Panc1 (cell line): ENCODE data around the gene TFEB. TPM values are rescaled to one million over a fixed set of nuclear protein-coding genes. Genes with fewer than 3 reads are reported as not detected.

ENCODE experiments used
- ATAC-seq: fragments of 200-7000 bp; cut with Tn5 transposase; 2 replicates; pipeline ENCODE4 v1.9.1; 2020; ENCODE audit warnings: mild to moderate bottlenecking, moderate library complexity
- BruUV-seq: library from RNA; stranded (reverse); fragments of 400-500 nt; replicated peaks from 2 replicates; lab custom pipeline; 2021; lab: Mats Ljungman, UMichigan
- CTCF ChIA-PET: fragments of 300-600 bp; sonication (Branson Sonifier 250); formaldehyde crosslinking; loops from one replicate; lab custom pipeline; 2022; ENCODE audit warnings: antibody characterized with exemption; lab: Charles Lee
- POLR2A ChIA-PET: fragments of 300-600 bp; sonication (Branson Sonifier 250); formaldehyde crosslinking; loops from one replicate; lab custom pipeline; 2022; ENCODE audit warnings: antibody characterized with exemption; lab: Charles Lee
- DNase-seq: peaks from one replicate; pipeline ENCODE4 v3.0.0-alpha.2; 2010; ENCODE audit warnings: low read depth, low spot score
- H3K27ac ChIP-seq: 2 replicates; pipeline ENCODE4 v1.5.1; 2011; ENCODE audit warnings: mild to moderate bottlenecking, low read length, inconsistent platforms
- H3K27me3 ChIP-seq: fragments of 200-500 bp; sonication (Bioruptor generic); 2 replicates; pipeline ENCODE4 v1.6.0; 2014; ENCODE audit warnings: low read length, inconsistent platforms; ENCODE audit not compliant: control insufficient read depth, insufficient read depth
- H3K36me3 ChIP-seq: fragments of 200-500 bp; sonication (Bioruptor generic); 2 replicates; pipeline ENCODE4 v1.5.1; 2014; ENCODE audit warnings: inconsistent platforms, mild to moderate bottlenecking, low read length, moderate library complexity; ENCODE audit not compliant: control insufficient read depth, insufficient read depth
- H3K4me1 ChIP-seq: 2 replicates; pipeline ENCODE4 v1.5.1; 2011; ENCODE audit warnings: inconsistent platforms, mild to moderate bottlenecking, low read length, moderate library complexity; ENCODE audit not compliant: control insufficient read depth, insufficient read depth
- H3K4me3 ChIP-seq, 2 experiments: 2 replicates each; pipeline ENCODE4 v1.5.1; 2011 to 2012; ENCODE audit warnings: low read depth in 2 of 2, low read length in 2 of 2, mild to moderate bottlenecking in 2 of 2, inconsistent platforms in 1 of 2, moderate library complexity in 1 of 2
- H3K9me3 ChIP-seq: fragments of 200-500 bp; sonication (Bioruptor generic); 2 replicates; pipeline ENCODE4 v1.5.1; 2014; ENCODE audit warnings: low read depth, mild to moderate bottlenecking, inconsistent platforms, low read length, moderate library complexity; ENCODE audit not compliant: control insufficient read depth, insufficient read depth
- CTCF ChIP-seq: fragments of 450-650 bp; IDR thresholded peaks from 2 replicates; pipeline ENCODE4 v1.5.1; 2017; ENCODE audit warnings: mild to moderate bottlenecking
- POLR2AphosphoS5 ChIP-seq: IDR thresholded peaks from 2 replicates; pipeline ENCODE4 v1.6.1; 2012; ENCODE audit warnings: mild to moderate bottlenecking, low read depth, low read length, moderate library complexity
- SIN3A ChIP-seq: IDR thresholded peaks from 2 replicates; pipeline ENCODE4 v1.6.1; 2012; ENCODE audit warnings: low read depth, mild to moderate bottlenecking, low read length, moderate library complexity, borderline replicate concordance; ENCODE audit not compliant: insufficient read depth
- TCF7L2 ChIP-seq: IDR thresholded peaks from 2 replicates; pipeline ENCODE4 v1.6.1; 2011; ENCODE audit warnings: mild to moderate bottlenecking, low read depth, low read length, inconsistent platforms
- in situ Hi-C: cut with HindIII; loops from 2 replicates; pipeline ENCODE4 v1.10.0; 2016; ENCODE audit warnings: low sequenced_read_pairs, low pct_unique_long_range_greater_than_20kb
- intact Hi-C: fragments of 100-400 bp; cut with micrococcal nuclease; formaldehyde crosslinking; loops from one replicate; pipeline ENCODE4 v1.10.0; 2022; ENCODE audit not compliant: unreplicated experiment
- total RNA-seq: library from RNA; stranded (reverse); gene quantifications from one replicate; pipeline ENCODE4 v1.2.1, GENCODE V29; 2021; ENCODE audit not compliant: unreplicated experiment
- TF ChIP-seq, protein P1 (sequence below), 2 experiments: IDR thresholded peaks; 2 replicates each; pipeline ENCODE4 v1.6.1; 2011 to 2012; ENCODE audit warnings: low read depth in 2 of 2, control low read depth in 1 of 2, low read length in 1 of 2, mild to moderate bottlenecking in 1 of 2, moderate library complexity in 1 of 2; ENCODE audit not compliant: insufficient read depth in 1 of 2

TFEB gene
- total RNA-seq, 1 experiment from 2014 or later: 13.3 TPM

- Histone ChIP-seq H3K36me3 (no peaks in the 10 kb centered on the region), H3K4me3 (no peak overlapping the region), H3K27ac (no peak overlapping the region), H3K4me1 (no peaks in the 10 kb centered on the region), H3K9me3 (no peaks in the 10 kb centered on the region), H3K27me3 (no peaks in the 10 kb centered on the region)
- BruUV-seq: no TSS peak
- ChIA-PET CTCF (interaction anchor here (0.5 kb wide), 1 partner anchor 58 kb away, joined by 3 read pairs; no protein-coding TSS in a partner anchor), POLR2A (no interaction called here)
- intact Hi-C loops: no loop called here
- no peak for TF ChIP-seq TCF7L2
- TF ChIP-seq, protein P1, sequence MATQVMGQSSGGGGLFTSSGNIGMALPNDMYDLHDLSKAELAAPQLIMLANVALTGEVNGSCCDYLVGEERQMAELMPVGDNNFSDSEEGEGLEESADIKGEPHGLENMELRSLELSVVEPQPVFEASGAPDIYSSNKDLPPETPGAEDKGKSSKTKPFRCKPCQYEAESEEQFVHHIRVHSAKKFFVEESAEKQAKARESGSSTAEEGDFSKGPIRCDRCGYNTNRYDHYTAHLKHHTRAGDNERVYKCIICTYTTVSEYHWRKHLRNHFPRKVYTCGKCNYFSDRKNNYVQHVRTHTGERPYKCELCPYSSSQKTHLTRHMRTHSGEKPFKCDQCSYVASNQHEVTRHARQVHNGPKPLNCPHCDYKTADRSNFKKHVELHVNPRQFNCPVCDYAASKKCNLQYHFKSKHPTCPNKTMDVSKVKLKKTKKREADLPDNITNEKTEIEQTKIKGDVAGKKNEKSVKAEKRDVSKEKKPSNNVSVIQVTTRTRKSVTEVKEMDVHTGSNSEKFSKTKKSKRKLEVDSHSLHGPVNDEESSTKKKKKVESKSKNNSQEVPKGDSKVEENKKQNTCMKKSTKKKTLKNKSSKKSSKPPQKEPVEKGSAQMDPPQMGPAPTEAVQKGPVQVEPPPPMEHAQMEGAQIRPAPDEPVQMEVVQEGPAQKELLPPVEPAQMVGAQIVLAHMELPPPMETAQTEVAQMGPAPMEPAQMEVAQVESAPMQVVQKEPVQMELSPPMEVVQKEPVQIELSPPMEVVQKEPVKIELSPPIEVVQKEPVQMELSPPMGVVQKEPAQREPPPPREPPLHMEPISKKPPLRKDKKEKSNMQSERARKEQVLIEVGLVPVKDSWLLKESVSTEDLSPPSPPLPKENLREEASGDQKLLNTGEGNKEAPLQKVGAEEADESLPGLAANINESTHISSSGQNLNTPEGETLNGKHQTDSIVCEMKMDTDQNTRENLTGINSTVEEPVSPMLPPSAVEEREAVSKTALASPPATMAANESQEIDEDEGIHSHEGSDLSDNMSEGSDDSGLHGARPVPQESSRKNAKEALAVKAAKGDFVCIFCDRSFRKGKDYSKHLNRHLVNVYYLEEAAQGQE (IDR thresholded peaks at IDR 0.05; ENCODE audit: insufficient read depth in 1 of 2, low read depth in 2 of 2, low read length in 1 of 2): no peak
- TF ChIP-seq POLR2AphosphoS5: no peak
- no peak for TF ChIP-seq SIN3A
- TF ChIP-seq CTCF: no peak
- in situ Hi-C loops: no loop called here
- DNase-seq (no peak), ATAC-seq (no peak)
Observed at GRCh38 chr6:41676431-41676830, 59.0 kb downstream of the TFEB start.

DNA sequence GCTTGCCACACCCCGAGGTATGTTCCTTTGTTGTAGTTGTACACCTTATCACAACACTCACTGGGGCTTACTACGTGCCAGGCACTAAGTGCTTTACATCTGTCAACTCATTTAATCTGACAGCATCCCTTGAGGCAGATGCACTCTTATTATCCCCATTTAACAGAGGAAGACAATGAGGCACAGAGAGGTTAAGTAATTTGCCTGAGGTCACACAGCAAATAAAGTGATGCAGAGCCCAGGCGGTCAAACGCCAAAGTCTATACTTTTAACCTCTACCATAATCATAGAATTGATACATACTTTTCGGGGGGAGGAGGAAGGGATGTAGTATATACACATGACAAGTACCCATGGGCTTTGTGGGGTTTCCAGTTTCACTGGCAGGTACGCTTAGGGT lies 59.4 kb downstream of the TFEB start:
- Histone ChIP-seq H3K4me1 (no peaks in the 10 kb centered on the region), H3K27me3 (no peaks in the 10 kb centered on the region), H3K9me3 (no peaks in the 10 kb centered on the region), H3K27ac (no peak overlapping the region), H3K36me3 (no peaks in the 10 kb centered on the region), H3K4me3 (no peak overlapping the region)
- CTCF ChIA-PET: interaction anchor here (0.5 kb wide), 1 partner anchor 58 kb away, joined by 3 read pairs; no protein-coding TSS in a partner anchor
- DNase-seq: no peak
- no TSS peak for BruUV-seq
- POLR2A ChIA-PET: no interaction called here
- in situ Hi-C loops (no loop called here), intact Hi-C loops (no loop called here)
- TF ChIP-seq TCF7L2: no peak
- TF ChIP-seq, protein P1 (IDR thresholded peaks at IDR 0.05; ENCODE audit: insufficient read depth in 1 of 2, low read depth in 2 of 2, low read length in 1 of 2): no peak
- ATAC-seq: no peak
